ENCODE results near the gene RPGR. TPM values are rescaled to one million over a fixed set of nuclear protein-coding genes. Genes with fewer than 3 reads are reported as not detected.

The RPGR gene
- polyA plus RNA-seq, 2 donors: 4.3 to 10.0 TPM

DNA sequence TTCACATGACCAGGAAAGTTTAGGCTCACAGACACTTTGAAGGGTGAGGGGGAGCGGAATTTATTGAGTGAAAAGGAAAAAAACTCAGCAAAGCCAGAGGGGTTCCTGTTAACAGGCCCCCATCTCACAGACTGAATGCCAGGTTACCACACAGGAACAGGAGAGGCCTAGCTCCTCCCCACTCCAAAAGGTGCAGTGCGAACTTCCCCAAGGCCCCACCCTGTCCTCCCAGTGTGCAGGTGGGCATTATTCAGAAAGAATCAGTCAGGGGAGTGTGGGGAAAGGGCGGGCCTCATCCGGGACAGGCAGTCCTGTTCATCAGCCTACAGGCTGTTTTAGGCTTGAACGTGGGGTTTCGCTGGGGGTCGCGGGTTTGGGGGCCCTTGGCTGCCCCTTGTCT, 29.1 kb upstream of the RPGR start:
- Histone ChIP-seq H3K27me3 (ENCODE audit: control insufficient read depth in 1 of 2, insufficient read depth in 2 of 2, low read length in 2 of 2) (peaks cover 0 to 4% of the 10 kb centered on the region in 2 donors), H3K4me1 (ENCODE audit: control insufficient read depth in 2 of 2, insufficient read depth in 2 of 2, low read length in 1 of 2) (no peaks in the 10 kb centered on the region), H3K36me3 (ENCODE audit: control insufficient read depth in 2 of 2, insufficient read depth in 2 of 2, low read length in 1 of 2) (no peaks in the 10 kb centered on the region), H3K4me3 (ENCODE audit: low read depth in 1 of 2, low read length in 2 of 2) (no peak overlapping the region), H3K27ac (ENCODE audit: low read depth in 2 of 2, low read length in 1 of 2) (no peak overlapping the region), H3K9me3 (ENCODE audit: control insufficient read depth in 2 of 2, insufficient read depth in 1 of 2, low read depth in 1 of 2, low read length in 1 of 2) (no peaks in the 10 kb centered on the region)
- WGBS, 2 donors: 61 to 91% methylated on average over 8 of the region's 8 CpGs

DNA sequence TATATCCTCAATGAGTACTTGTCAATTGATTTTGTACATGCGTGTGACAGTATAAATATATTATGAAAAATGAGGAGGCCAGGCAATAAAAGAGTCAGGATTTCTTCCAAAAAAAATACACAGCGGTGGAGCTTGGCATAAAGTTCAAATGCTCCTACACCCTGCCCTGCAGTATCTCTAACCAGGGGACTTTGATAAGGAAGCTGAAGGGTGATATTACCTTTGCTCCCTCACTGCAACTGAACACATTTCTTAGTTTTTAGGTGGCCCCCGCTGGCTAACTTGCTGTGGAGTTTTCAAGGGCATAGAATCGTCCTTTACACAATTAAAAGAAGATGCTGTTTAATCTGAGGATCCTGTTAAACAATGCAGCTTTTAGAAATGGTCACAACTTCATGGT, 25.1 kb upstream of the RPGR start, which contains the start of gene OTC:
TSS of gene OTC (plus strand) at position 243 of the 400 bp plus-strand sequence. CDS start at position 336, 93 bp downstream.
- no peaks in the 10 kb centered on the region for H3K36me3 ChIP-seq (ENCODE audit: control insufficient read depth in 2 of 2, insufficient read depth in 2 of 2, low read length in 1 of 2)
- H3K9me3 ChIP-seq (ENCODE audit: control insufficient read depth in 2 of 2, insufficient read depth in 1 of 2, low read depth in 1 of 2, low read length in 1 of 2): no peaks in the 10 kb centered on the region
- peaks cover 0 to 4% of the 10 kb centered on the region in 2 donors for H3K27me3 ChIP-seq (ENCODE audit: control insufficient read depth in 1 of 2, insufficient read depth in 2 of 2, low read length in 2 of 2)
- H3K4me1 ChIP-seq (ENCODE audit: control insufficient read depth in 2 of 2, insufficient read depth in 2 of 2, low read length in 1 of 2): no peaks in the 10 kb centered on the region
- no peak within 1 kb of the TSS for H3K27ac ChIP-seq (ENCODE audit: low read depth in 2 of 2, low read length in 1 of 2)
- WGBS, 2 donors: 53 to 83% methylated on average over 4 of the region's 4 CpGs
- H3K4me3 ChIP-seq (ENCODE audit: low read depth in 1 of 2, low read length in 2 of 2): no peak within 1 kb of the TSS

DNA sequence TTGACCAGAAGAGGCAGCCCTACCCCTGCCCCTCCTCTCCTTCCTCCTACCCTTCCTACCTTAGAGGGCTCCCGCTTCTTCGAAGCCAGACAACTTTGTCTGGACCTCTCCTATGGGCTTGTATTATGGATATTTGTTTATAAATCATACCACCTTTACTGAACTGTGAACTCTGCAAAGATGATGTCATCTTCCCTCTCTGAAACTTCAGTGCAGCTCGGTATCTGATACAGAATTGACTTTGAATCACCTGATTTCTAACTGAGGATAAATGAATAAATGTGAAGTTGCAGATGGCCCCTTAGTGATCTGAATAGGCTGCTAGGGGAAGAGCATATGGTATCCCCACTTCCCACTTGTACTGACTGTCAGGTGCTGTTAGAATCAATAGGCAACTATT, 24.0 kb upstream of the RPGR start:
- no peaks in the 10 kb centered on the region for H3K4me1 ChIP-seq (ENCODE audit: control insufficient read depth in 2 of 2, insufficient read depth in 2 of 2, low read length in 1 of 2)
- no peak overlapping the region for H3K27ac ChIP-seq (ENCODE audit: low read depth in 2 of 2, low read length in 1 of 2)
- no peaks in the 10 kb centered on the region for H3K36me3 ChIP-seq (ENCODE audit: control insufficient read depth in 2 of 2, insufficient read depth in 2 of 2, low read length in 1 of 2)
- no peak overlapping the region for H3K4me3 ChIP-seq (ENCODE audit: low read depth in 1 of 2, low read length in 2 of 2)
- H3K9me3 ChIP-seq (ENCODE audit: control insufficient read depth in 2 of 2, insufficient read depth in 1 of 2, low read depth in 1 of 2, low read length in 1 of 2): no peaks in the 10 kb centered on the region
- peaks cover 0 to 4% of the 10 kb centered on the region in 2 donors for H3K27me3 ChIP-seq (ENCODE audit: control insufficient read depth in 1 of 2, insufficient read depth in 2 of 2, low read length in 2 of 2)
- 72 to 90% methylated on average over 3 of the region's 3 CpGs for WGBS, 2 donors

DNA sequence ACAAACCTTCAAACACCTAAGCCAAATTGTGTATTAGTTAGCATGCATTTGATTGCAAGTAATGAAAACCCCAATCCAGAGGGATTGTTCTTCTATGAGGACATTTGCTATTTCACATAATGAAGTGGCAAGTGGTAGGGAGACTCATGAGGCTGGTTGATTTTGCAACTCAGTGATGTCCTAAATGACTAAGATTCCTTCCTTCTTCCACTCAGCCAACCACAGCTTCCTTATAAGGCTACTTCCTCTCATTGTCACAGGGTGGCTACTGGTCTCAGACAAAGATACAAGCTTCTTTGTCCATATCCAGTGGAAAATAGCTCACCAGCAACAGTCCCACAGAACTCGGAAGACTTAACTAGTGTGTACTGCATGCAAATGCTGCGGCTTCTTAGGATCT, 19.8 kb upstream of the RPGR start:
- Histone ChIP-seq H3K27ac (ENCODE audit: low read depth in 2 of 2, low read length in 1 of 2) (no peak overlapping the region), H3K4me3 (ENCODE audit: low read depth in 1 of 2, low read length in 2 of 2) (no peak overlapping the region), H3K9me3 (ENCODE audit: control insufficient read depth in 2 of 2, insufficient read depth in 1 of 2, low read depth in 1 of 2, low read length in 1 of 2) (no peaks in the 10 kb centered on the region), H3K4me1 (ENCODE audit: control insufficient read depth in 2 of 2, insufficient read depth in 2 of 2, low read length in 1 of 2) (no peaks in the 10 kb centered on the region), H3K36me3 (ENCODE audit: control insufficient read depth in 2 of 2, insufficient read depth in 2 of 2, low read length in 1 of 2) (no peaks in the 10 kb centered on the region), H3K27me3 (ENCODE audit: control insufficient read depth in 1 of 2, insufficient read depth in 2 of 2, low read length in 2 of 2) (no peaks in the 10 kb centered on the region)
- 70 to 77% methylated on average over 2 of the region's 2 CpGs for WGBS, 2 donors

DNA sequence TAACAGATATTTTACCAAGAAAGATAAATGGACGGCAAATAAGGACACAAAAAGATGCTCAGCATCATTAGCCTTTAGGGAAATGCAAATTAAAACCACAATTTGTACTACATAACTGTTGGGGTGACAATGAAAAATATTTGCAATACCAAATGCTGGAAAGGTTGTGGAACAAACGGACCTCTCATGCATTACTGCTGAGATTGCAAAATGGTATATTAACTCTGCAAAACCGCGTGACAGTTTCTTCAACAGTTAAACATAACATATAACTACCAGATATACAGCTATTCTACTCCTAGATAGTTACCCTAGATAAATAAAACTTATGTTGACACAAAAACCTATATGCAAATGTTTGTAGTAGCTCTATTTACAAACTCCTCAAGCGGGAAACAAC, 18.8 kb upstream of the RPGR start:
- no peaks in the 10 kb centered on the region for H3K4me1 ChIP-seq (ENCODE audit: control insufficient read depth in 2 of 2, insufficient read depth in 2 of 2, low read length in 1 of 2)
- H3K4me3 ChIP-seq (ENCODE audit: low read depth in 1 of 2, low read length in 2 of 2): no peak overlapping the region
- no peaks in the 10 kb centered on the region for H3K9me3 ChIP-seq (ENCODE audit: control insufficient read depth in 2 of 2, insufficient read depth in 1 of 2, low read depth in 1 of 2, low read length in 1 of 2)
- 36 to 81% methylated on average over 5 of the region's 5 CpGs for whole genome bisulfite sequencing, 2 donors
- no peaks in the 10 kb centered on the region for H3K36me3 ChIP-seq (ENCODE audit: control insufficient read depth in 2 of 2, insufficient read depth in 2 of 2, low read length in 1 of 2)
- H3K27me3 ChIP-seq (ENCODE audit: control insufficient read depth in 1 of 2, insufficient read depth in 2 of 2, low read length in 2 of 2): no peaks in the 10 kb centered on the region
- no peak overlapping the region for H3K27ac ChIP-seq (ENCODE audit: low read depth in 2 of 2, low read length in 1 of 2)

DNA sequence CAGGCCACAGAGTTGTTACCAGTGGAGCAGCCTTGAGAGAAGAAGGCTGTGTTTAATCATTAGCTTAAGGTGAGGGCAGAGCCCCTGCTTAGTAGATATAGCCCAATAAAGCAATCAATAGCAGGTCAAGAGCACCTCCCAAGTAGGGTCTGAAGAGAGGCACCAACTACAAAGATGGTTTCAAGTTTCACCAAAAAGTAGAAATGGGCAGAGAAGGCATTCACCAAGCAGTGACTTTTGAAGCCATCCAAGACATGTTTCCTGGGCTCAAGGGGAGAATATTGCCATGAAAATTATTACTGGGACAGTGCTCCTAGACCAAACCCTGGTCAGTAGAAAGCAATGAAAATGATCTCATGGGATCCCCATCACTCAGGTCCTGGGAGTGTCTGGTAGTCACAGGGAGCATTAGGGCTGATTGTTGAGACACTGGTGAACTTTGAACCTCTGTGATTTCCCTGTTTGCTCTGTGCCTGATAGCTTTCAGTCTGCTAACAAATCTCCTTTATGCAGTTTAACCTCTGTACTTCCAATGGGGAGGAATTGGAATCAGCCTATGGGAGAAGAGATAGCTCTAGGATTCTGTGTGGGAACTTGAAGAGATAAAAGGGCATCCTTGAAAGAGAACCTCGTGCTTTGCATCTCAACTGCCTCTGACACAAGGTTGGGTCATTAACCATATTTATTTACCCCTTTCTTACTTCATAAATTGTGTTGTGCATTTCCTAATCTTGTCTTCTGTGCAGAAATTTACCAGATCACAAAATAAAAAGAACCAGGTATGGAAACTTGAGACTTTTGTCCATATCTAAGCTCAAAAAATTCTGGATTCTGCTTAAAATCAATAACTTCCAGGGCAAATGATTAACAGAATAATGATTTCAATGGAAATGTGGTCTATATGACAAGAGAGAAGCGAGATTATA, 15.8 kb upstream of the RPGR start:
- WGBS, 2 donors: 48 to 67% methylated on average over 2 of the region's 2 CpGs
- no peak overlapping the region for H3K27ac ChIP-seq (ENCODE audit: low read depth in 2 of 2, low read length in 1 of 2)
- H3K4me1 ChIP-seq (ENCODE audit: control insufficient read depth in 2 of 2, insufficient read depth in 2 of 2, low read length in 1 of 2): no peaks in the 10 kb centered on the region

DNA sequence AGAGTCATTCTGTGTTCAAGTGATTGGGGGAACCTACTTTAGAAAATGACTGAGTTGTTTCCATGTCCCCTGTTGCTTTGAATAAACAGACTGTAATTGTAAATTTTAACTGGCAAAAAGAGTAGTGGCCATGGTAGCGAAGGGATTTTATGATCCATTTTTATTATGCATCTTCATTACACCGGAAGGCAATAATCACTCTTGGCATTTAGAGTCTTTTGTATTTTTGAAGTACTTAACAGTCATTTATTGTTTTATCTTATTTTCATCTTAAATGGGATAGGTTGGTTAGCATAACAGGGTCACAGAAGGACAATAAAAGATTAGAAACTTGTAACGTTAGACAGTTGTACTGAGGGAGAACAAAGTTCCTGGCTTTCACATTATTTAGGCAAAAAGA, 14.1 kb upstream of the RPGR start:
- no peaks in the 10 kb centered on the region for H3K36me3 ChIP-seq (ENCODE audit: control insufficient read depth in 2 of 2, insufficient read depth in 2 of 2, low read length in 1 of 2)
- H3K27me3 ChIP-seq (ENCODE audit: control insufficient read depth in 1 of 2, insufficient read depth in 2 of 2, low read length in 2 of 2): no peaks in the 10 kb centered on the region
- no peak overlapping the region for H3K27ac ChIP-seq (ENCODE audit: low read depth in 2 of 2, low read length in 1 of 2)
- no peaks in the 10 kb centered on the region for H3K4me1 ChIP-seq (ENCODE audit: control insufficient read depth in 2 of 2, insufficient read depth in 2 of 2, low read length in 1 of 2)
- H3K4me3 ChIP-seq (ENCODE audit: low read depth in 1 of 2, low read length in 2 of 2): no peak overlapping the region
- no peaks in the 10 kb centered on the region for H3K9me3 ChIP-seq (ENCODE audit: control insufficient read depth in 2 of 2, insufficient read depth in 1 of 2, low read depth in 1 of 2, low read length in 1 of 2)
- WGBS, 2 donors: 71 to 78% methylated on average over 3 of the region's 3 CpGs

More for the DNA sequence above, 15.8 kb upstream of the RPGR start:
- H3K4me3 ChIP-seq (ENCODE audit: low read depth in 1 of 2, low read length in 2 of 2): no peak overlapping the region
- no peaks in the 10 kb centered on the region for H3K36me3 ChIP-seq (ENCODE audit: control insufficient read depth in 2 of 2, insufficient read depth in 2 of 2, low read length in 1 of 2)
- no peaks in the 10 kb centered on the region for H3K27me3 ChIP-seq (ENCODE audit: control insufficient read depth in 1 of 2, insufficient read depth in 2 of 2, low read length in 2 of 2)
- H3K9me3 ChIP-seq (ENCODE audit: control insufficient read depth in 2 of 2, insufficient read depth in 1 of 2, low read depth in 1 of 2, low read length in 1 of 2): no peaks in the 10 kb centered on the region

DNA sequence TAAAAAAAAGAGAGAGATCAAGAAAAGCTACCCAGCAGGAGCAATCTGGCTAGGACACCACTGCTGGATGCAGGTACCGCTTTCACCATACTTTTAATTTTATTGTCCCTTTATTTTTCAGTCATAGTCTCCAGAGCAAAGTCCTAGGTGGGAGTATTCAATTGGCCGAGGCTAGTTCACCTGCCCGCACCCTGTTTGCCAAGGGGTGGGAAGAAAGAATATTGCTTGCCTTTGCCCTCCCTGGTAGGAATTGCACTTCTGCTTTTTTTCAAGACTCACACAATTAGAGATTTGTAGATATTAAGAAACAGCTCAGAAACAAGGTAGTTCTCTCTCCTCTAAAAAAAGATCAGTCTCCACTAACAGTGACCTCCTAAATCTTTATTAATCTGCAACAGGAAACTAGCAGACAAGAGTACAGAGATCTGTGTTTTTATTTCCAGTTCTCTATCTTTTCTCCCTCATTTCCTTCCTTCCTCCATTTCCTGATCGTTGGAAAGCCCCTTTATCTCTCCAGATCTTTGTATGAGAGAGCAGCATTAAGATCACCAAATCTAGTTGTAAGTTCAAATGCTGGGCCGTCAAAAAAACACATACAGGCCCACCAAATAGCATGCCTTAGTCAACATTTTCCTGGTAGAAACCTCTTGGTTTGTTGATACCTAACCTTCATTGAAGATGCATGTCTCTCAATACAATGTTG, 9.4 kb upstream of the RPGR start:
- no peak overlapping the region for H3K4me3 ChIP-seq (ENCODE audit: low read depth in 1 of 2, low read length in 2 of 2)
- no peaks in the 10 kb centered on the region for H3K36me3 ChIP-seq (ENCODE audit: control insufficient read depth in 2 of 2, insufficient read depth in 2 of 2, low read length in 1 of 2)
- 58 to 74% methylated on average over 5 of the region's 5 CpGs for WGBS, 2 donors
- no peaks in the 10 kb centered on the region for H3K9me3 ChIP-seq (ENCODE audit: control insufficient read depth in 2 of 2, insufficient read depth in 1 of 2, low read depth in 1 of 2, low read length in 1 of 2)
- no peak overlapping the region for H3K27ac ChIP-seq (ENCODE audit: low read depth in 2 of 2, low read length in 1 of 2)
- H3K27me3 ChIP-seq (ENCODE audit: control insufficient read depth in 1 of 2, insufficient read depth in 2 of 2, low read length in 2 of 2): no peaks in the 10 kb centered on the region
- no peaks in the 10 kb centered on the region for H3K4me1 ChIP-seq (ENCODE audit: control insufficient read depth in 2 of 2, insufficient read depth in 2 of 2, low read length in 1 of 2)

DNA sequence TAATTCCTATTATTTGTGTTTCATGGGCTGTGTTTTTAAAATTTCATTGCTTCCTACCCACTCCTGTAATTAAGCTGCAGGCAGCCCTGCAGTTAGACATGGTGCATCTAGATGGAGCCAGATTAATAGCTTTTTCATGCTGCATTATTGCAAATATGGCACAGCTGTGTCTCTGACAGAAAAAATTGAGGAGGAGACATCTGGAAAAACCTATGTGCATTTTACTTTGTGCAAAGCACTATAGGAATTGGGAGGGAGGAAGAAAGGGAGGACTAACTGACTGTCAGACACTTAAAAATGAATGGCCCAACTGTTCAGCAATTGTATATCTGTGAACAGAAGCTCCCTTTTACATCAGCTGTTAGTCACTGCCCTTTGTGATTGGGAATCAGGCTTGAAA, 8.1 kb upstream of the RPGR start:
- no peaks in the 10 kb centered on the region for H3K9me3 ChIP-seq (ENCODE audit: control insufficient read depth in 2 of 2, insufficient read depth in 1 of 2, low read depth in 1 of 2, low read length in 1 of 2)
- no peak overlapping the region for H3K4me3 ChIP-seq (ENCODE audit: low read depth in 1 of 2, low read length in 2 of 2)
- H3K4me1 ChIP-seq (ENCODE audit: control insufficient read depth in 2 of 2, insufficient read depth in 2 of 2, low read length in 1 of 2): no peaks in the 10 kb centered on the region
- H3K27ac ChIP-seq (ENCODE audit: low read depth in 2 of 2, low read length in 1 of 2): no peak overlapping the region
- H3K36me3 ChIP-seq (ENCODE audit: control insufficient read depth in 2 of 2, insufficient read depth in 2 of 2, low read length in 1 of 2): no peaks in the 10 kb centered on the region
- H3K27me3 ChIP-seq (ENCODE audit: control insufficient read depth in 1 of 2, insufficient read depth in 2 of 2, low read length in 2 of 2): no peaks in the 10 kb centered on the region
